ENCODE data around the gene AOPEP.

DNA sequence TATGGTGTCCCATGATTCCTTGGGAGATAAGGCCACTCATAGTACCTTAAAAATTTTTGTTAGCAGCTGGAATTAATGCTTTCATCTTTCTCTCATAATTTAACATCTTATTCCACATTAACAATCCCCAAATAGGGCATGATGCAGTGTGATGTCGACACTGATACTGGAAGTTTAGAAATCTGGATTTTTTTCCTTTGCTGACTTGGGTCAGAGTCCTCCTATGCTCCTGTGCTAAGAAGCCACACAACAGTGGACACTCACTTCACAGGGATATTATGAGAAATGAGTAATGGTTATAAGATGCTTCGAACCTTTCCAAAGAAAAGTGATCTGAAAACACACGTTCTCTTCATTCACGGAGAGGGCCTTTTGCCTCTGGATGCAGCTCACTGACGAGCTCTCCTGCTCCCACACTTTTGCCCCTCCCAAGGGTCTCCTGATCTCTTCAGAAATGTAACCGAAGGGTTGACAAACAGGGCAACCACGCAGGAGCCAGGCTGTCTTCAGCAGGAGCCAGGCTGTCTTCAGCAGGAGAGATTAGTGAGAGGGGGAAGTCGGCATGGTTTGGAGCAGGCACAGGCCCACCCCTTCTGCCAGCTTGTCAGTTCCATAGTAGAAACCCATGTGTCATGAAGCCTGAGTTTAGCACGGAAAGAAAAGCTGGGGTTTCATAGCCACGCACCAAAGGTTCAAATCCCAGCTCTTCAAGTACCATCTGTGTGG, 247.8 kb downstream of the AOPEP start:
- TF ChIP-seq CTCF (IDR thresholded peaks at IDR 0.05; ENCODE audit: insufficient read depth, low read depth, low read length) (no peak), EZH2 (IDR thresholded peaks at IDR 0.05; ENCODE audit: insufficient read depth, low read length) (no peak)

All from astrocyte (in vitro differentiated cells and primary cell).